ENCODE measurements around the gene LMNB1. TPM values are rescaled to one million over a fixed set of nuclear protein-coding genes. Genes with fewer than 3 reads are reported as not detected.

LMNB1 gene
- total RNA-seq, 1 experiment from 2014 or later = 150 TPM

GRCh38 chr5:126858441-126858840, 81.5 kb downstream of the LMNB1 start (continued):
- TF ChIP-seq REST (IDR thresholded peaks at IDR 0.05; ENCODE audit: low read depth) (no peak), TCF7L2 (IDR thresholded peaks at IDR 0.05; ENCODE audit: borderline replicate concordance, extremely low read depth, insufficient read depth, insufficient read length) (no peak), POLR2AphosphoS5 (IDR thresholded peaks at IDR 0.05; ENCODE audit: low read depth, low read length) (no peak), RAD21 (IDR thresholded peaks at IDR 0.05; ENCODE audit: low read depth) (no peak), CBX3 (IDR thresholded peaks at IDR 0.05; ENCODE audit: low read depth) (no peak), FOSL1 (IDR thresholded peaks at IDR 0.05; ENCODE audit: low read depth) (no peak)

GRCh38 chr5:126863402-126863801, 86.5 kb downstream of the LMNB1 start:
- DNase-seq (ENCODE audit: low read depth, low spot score) (no peak), ATAC-seq (no peak)
- H3K79me2 ChIP-seq (ENCODE audit: insufficient read depth, low read length) = no peaks in the 10 kb centered on the region
- H2AFZ ChIP-seq (ENCODE audit: low read depth, low read length, poor library complexity, severe bottlenecking) = no peak overlapping the region
- TF ChIP-seq POLR2AphosphoS5 (IDR thresholded peaks at IDR 0.05; ENCODE audit: low read depth, low read length) (no peak), SRF (IDR thresholded peaks at IDR 0.05; ENCODE audit: low read depth) (no peak), ZNF274 (IDR thresholded peaks at IDR 0.05; ENCODE audit: low read depth, low read length) (no peak), EGR1 (IDR thresholded peaks at IDR 0.05; ENCODE audit: low read depth) (no peak), TCF7L2 (IDR thresholded peaks at IDR 0.05; ENCODE audit: borderline replicate concordance, extremely low read depth, insufficient read depth, insufficient read length) (no peak), MAX (IDR thresholded peaks at IDR 0.05) (no peak), POLR2A (IDR thresholded peaks at IDR 0.05; ENCODE audit: borderline replicate concordance, extremely low read depth, insufficient read depth, insufficient read length) (no peak), CTCF (IDR thresholded peaks at IDR 0.05 in 2 of 3, conservative IDR thresholded peaks at IDR 0.05 in 1 of 3; ENCODE audit: borderline replicate concordance in 1 of 3, insufficient read depth in 1 of 3, low read depth in 2 of 3, low read length in 2 of 3) (no peak), SIN3A (IDR thresholded peaks at IDR 0.05; ENCODE audit: low read depth) (no peak), CEBPB (IDR thresholded peaks at IDR 0.05; ENCODE audit: low read depth) (no peak)
- POLR2A ChIA-PET = no interaction called here
- intact Hi-C loops (cut with micrococcal nuclease) = no loop called here
- no peaks in the 10 kb centered on the region; a peak in 2 of 4 replicates for H3K36me3 ChIP-seq (ENCODE audit: control insufficient read depth in 1 of 2, insufficient read depth in 2 of 2, low read length in 2 of 2)
- no TSS peak for BruUV-seq (replicated peaks)
- CTCF ChIA-PET = no interaction called here
- H3K27ac ChIP-seq (ENCODE audit: low read depth, low read length) = no peak overlapping the region
- no peak overlapping the region for H3K9ac ChIP-seq (ENCODE audit: low read length)
- no peak overlapping the region for H3K4me3 ChIP-seq (replicated peaks in 1 of 2; ENCODE audit: low read depth in 1 of 2, low read length in 2 of 2)
- RAD21 ChIA-PET (ENCODE audit: low non-redundant PET in 1 of 2, low total read pairs in 2 of 2, uncharacterized antibody in 2 of 2, unreplicated experiment in 2 of 2) = no interaction called here
- no peaks in the 10 kb centered on the region for H3K9me3 ChIP-seq (ENCODE audit: control insufficient read depth in 1 of 2, insufficient read depth in 1 of 2, low read depth in 1 of 2, low read length in 2 of 2)
- H3K27me3 ChIP-seq (ENCODE audit: insufficient read depth, low read length) = no peaks in the 10 kb centered on the region
- H3K4me2 ChIP-seq (ENCODE audit: low read length) = no peak overlapping the region
- no peaks in the 10 kb centered on the region for H3K4me1 ChIP-seq (ENCODE audit: control insufficient read depth in 1 of 2, insufficient read depth in 2 of 2, low read length in 2 of 2)
- no peaks in the 10 kb centered on the region for H4K20me1 ChIP-seq (ENCODE audit: insufficient read depth)
- H3K9me2 ChIP-seq (ENCODE audit: insufficient read depth) = no peaks in the 10 kb centered on the region
